ENCODE measurements around the gene MRPS33. TPM values are rescaled to one million over a fixed set of nuclear protein-coding genes. Genes with fewer than 3 reads are reported as not detected.

Gene MRPS33
- total and polyA plus RNA-seq, 2 experiments from 2014 or later: 23.1 to 140 TPM

DNA sequence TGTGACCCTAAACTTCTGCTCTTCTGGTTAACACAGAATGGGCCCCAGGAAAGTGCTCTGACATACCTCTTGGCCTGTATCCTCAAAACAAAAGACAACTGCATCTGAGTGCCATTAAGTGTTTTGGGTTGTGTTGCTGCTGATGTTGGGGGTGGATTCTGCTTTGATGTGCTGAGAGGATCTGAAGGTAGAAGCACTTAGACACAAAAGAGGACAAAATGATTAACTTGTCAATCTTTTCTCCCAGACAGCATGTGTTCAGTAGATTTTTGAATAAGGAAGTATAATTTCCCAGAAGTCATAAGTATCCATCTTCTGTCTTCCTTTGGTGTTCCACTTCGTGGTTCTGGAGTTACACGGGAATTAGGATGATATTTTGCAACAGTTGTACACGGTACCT lies 43.0 kb upstream of the MRPS33 start (continued):
- TF ChIP-seq, protein P1, sequence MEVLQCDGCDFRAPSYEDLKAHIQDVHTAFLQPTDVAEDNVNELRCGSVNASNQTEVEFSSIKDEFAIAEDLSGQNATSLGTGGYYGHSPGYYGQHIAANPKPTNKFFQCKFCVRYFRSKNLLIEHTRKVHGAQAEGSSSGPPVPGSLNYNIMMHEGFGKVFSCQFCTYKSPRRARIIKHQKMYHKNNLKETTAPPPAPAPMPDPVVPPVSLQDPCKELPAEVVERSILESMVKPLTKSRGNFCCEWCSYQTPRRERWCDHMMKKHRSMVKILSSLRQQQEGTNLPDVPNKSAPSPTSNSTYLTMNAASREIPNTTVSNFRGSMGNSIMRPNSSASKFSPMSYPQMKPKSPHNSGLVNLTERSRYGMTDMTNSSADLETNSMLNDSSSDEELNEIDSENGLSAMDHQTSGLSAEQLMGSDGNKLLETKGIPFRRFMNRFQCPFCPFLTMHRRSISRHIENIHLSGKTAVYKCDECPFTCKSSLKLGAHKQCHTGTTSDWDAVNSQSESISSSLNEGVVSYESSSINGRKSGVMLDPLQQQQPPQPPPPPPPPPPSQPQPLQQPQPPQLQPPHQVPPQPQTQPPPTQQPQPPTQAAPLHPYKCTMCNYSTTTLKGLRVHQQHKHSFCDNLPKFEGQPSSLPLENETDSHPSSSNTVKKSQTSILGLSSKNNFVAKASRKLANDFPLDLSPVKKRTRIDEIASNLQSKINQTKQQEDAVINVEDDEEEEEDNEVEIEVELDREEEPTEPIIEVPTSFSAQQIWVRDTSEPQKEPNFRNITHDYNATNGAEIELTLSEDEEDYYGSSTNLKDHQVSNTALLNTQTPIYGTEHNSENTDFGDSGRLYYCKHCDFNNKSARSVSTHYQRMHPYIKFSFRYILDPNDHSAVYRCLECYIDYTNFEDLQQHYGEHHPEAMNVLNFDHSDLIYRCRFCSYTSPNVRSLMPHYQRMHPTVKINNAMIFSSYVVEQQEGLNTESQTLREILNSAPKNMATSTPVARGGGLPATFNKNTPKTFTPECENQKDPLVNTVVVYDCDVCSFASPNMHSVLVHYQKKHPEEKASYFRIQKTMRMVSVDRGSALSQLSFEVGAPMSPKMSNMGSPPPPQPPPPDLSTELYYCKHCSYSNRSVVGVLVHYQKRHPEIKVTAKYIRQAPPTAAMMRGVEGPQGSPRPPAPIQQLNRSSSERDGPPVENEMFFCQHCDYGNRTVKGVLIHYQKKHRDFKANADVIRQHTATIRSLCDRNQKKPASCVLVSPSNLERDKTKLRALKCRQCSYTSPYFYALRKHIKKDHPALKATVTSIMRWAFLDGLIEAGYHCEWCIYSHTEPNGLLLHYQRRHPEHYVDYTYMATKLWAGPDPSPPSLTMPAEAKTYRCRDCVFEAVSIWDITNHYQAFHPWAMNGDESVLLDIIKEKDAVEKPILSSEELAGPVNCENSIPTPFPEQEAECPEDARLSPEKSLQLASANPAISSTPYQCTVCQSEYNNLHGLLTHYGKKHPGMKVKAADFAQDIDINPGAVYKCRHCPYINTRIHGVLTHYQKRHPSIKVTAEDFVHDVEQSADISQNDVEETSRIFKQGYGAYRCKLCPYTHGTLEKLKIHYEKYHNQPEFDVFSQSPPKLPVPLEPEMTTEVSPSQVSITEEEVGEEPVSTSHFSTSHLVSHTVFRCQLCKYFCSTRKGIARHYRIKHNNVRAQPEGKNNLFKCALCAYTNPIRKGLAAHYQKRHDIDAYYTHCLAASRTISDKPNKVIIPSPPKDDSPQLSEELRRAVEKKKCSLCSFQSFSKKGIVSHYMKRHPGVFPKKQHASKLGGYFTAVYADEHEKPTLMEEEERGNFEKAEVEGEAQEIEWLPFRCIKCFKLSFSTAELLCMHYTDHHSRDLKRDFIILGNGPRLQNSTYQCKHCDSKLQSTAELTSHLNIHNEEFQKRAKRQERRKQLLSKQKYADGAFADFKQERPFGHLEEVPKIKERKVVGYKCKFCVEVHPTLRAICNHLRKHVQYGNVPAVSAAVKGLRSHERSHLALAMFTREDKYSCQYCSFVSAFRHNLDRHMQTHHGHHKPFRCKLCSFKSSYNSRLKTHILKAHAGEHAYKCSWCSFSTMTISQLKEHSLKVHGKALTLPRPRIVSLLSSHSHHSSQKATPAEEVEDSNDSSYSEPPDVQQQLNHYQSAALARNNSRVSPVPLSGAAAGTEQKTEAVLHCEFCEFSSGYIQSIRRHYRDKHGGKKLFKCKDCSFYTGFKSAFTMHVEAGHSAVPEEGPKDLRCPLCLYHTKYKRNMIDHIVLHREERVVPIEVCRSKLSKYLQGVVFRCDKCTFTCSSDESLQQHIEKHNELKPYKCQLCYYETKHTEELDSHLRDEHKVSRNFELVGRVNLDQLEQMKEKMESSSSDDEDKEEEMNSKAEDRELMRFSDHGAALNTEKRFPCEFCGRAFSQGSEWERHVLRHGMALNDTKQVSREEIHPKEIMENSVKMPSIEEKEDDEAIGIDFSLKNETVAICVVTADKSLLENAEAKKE (CRISPR knock-in tag; IDR thresholded peaks at IDR 0.05): no peak

DNA sequence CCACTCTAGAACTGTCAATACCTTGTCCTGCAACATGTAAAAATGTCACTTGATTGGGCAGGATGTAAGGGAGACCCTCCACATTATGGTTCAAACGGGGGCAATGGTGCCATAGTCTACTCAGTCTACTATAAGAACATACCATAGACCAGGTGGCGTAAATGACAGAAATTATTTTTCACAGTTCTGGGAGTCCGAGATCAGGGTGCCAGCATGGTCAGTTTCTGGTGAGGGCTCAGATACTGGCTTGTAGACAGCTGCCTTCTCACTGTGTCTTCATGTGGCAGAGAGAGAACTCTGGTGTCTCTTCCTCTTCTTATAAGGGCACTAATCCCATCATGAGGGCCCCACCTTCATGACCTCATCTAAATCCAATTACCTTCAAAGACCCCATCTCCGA lies 40.4 kb upstream of the MRPS33 start:
- no peak overlapping the region for H3K4me2 ChIP-seq
- peaks cover 2% of the 10 kb centered on the region for H3K27me3 Mint-ChIP-seq (ENCODE audit: insufficient read depth, low read depth, poor library complexity)
- no peak overlapping the region for H2AFZ ChIP-seq
- no peaks in the 10 kb centered on the region for H3K36me3 Mint-ChIP-seq (ENCODE audit: low read depth)
- DNase-seq (ENCODE audit: low spot score) (no peak), ATAC-seq (no peak)
- no peak overlapping the region for H3K4me3 ChIP-seq
- no peaks in the 10 kb centered on the region for H3F3A ChIP-seq (replicated peaks; ENCODE audit: low read depth)
- no peaks in the 10 kb centered on the region for H3K4me1 ChIP-seq (ENCODE audit: insufficient read depth)
- no peaks in the 10 kb centered on the region for H3K79me2 ChIP-seq (replicated peaks; ENCODE audit: insufficient read depth)
- H3K9me2 ChIP-seq (ENCODE audit: insufficient read depth): no peaks in the 10 kb centered on the region; the same call in 1 of the 2 replicates
- no peak overlapping the region for H3K27ac ChIP-seq (ENCODE audit: low read depth)
- no peaks in the 10 kb centered on the region for H3K9me3 Mint-ChIP-seq
- H3K27ac Mint-ChIP-seq: no peak overlapping the region
- H3K27me3 ChIP-seq (ENCODE audit: insufficient read depth): no peaks in the 10 kb centered on the region
- no peaks in the 10 kb centered on the region for H4K20me1 ChIP-seq (replicated peaks; ENCODE audit: insufficient read depth)
- no peaks in the 10 kb centered on the region for H3K4me1 Mint-ChIP-seq
- no peak overlapping the region for H3K4me3 Mint-ChIP-seq
- H3K36me3 ChIP-seq (ENCODE audit: insufficient read depth): no peaks in the 10 kb centered on the region
- TF ChIP-seq ZNF114 (CRISPR knock-in tag; IDR thresholded peaks at IDR 0.05) (no peak), CREB1 (CRISPR knock-in tag; IDR thresholded peaks at IDR 0.05; ENCODE audit: low read depth) (no peak), STAT1 (IDR thresholded peaks at IDR 0.05; ENCODE audit: unreplicated experiment) (no peak), JUNB (IDR thresholded peaks at IDR 0.05; ENCODE audit: unreplicated experiment) (no peak), POLR2AphosphoS5 (IDR thresholded peaks at IDR 0.05; ENCODE audit: low read depth) (no peak), EZH2phosphoT487 (IDR thresholded peaks at IDR 0.05; ENCODE audit: unreplicated experiment) (no peak), NANOG (IDR thresholded peaks at IDR 0.05; ENCODE audit: borderline replicate concordance) (no peak), EZH2 (IDR thresholded peaks at IDR 0.05; ENCODE audit: low read depth, unreplicated experiment) (no peak)
- TF ChIP-seq, protein P2, sequence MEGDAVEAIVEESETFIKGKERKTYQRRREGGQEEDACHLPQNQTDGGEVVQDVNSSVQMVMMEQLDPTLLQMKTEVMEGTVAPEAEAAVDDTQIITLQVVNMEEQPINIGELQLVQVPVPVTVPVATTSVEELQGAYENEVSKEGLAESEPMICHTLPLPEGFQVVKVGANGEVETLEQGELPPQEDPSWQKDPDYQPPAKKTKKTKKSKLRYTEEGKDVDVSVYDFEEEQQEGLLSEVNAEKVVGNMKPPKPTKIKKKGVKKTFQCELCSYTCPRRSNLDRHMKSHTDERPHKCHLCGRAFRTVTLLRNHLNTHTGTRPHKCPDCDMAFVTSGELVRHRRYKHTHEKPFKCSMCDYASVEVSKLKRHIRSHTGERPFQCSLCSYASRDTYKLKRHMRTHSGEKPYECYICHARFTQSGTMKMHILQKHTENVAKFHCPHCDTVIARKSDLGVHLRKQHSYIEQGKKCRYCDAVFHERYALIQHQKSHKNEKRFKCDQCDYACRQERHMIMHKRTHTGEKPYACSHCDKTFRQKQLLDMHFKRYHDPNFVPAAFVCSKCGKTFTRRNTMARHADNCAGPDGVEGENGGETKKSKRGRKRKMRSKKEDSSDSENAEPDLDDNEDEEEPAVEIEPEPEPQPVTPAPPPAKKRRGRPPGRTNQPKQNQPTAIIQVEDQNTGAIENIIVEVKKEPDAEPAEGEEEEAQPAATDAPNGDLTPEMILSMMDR (conservative IDR thresholded peaks at IDR 0.05; ENCODE audit: low read depth in 2 of 2): no peak
- TF ChIP-seq, protein P3, sequence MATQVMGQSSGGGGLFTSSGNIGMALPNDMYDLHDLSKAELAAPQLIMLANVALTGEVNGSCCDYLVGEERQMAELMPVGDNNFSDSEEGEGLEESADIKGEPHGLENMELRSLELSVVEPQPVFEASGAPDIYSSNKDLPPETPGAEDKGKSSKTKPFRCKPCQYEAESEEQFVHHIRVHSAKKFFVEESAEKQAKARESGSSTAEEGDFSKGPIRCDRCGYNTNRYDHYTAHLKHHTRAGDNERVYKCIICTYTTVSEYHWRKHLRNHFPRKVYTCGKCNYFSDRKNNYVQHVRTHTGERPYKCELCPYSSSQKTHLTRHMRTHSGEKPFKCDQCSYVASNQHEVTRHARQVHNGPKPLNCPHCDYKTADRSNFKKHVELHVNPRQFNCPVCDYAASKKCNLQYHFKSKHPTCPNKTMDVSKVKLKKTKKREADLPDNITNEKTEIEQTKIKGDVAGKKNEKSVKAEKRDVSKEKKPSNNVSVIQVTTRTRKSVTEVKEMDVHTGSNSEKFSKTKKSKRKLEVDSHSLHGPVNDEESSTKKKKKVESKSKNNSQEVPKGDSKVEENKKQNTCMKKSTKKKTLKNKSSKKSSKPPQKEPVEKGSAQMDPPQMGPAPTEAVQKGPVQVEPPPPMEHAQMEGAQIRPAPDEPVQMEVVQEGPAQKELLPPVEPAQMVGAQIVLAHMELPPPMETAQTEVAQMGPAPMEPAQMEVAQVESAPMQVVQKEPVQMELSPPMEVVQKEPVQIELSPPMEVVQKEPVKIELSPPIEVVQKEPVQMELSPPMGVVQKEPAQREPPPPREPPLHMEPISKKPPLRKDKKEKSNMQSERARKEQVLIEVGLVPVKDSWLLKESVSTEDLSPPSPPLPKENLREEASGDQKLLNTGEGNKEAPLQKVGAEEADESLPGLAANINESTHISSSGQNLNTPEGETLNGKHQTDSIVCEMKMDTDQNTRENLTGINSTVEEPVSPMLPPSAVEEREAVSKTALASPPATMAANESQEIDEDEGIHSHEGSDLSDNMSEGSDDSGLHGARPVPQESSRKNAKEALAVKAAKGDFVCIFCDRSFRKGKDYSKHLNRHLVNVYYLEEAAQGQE (IDR thresholded peaks at IDR 0.05; ENCODE audit: unreplicated experiment): no peak

Data from GM23338 (cell line).